ENCODE measurements around the gene ATP6V1C2. TPM values are rescaled to one million over a fixed set of nuclear protein-coding genes. Genes with fewer than 3 reads are reported as not detected.

ATP6V1C2 gene
- total RNA-seq, 2 experiments from 2014 or later = not detected

DNA sequence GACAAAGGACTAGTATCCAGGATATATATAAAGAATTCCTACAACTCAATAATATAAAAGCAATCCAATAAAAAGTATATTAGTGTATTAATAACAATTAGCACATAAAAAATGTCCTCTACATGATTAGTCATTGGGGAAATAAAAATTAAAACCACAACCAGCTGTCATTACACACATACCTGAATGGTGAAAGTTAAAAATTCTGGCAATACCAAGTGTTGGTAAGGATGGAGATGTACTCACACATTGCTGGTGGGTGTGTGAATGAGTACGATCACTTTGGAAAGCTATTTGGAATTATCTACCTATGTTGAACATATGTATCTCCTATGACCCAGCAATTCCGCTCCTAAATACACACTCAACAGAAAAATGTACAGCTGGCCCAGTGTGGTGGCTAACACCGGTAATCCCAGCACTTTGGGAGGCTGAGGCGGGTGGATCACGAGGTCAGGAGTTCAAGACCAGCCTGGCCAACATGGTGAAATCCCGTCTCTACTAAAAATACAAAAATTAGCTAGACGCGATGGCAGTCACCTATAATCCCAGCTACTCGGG lies 17.3 kb upstream of the ATP6V1C2 start:
- H3K27me3 ChIP-seq (ENCODE audit: control insufficient read depth in 1 of 2, insufficient read depth in 2 of 2, low read length in 2 of 2) = peaks cover 1 to 12% of the 10 kb centered on the region in 2 experiments
- H3K27ac Mint-ChIP-seq = no peak overlapping the region
- no peaks in the 10 kb centered on the region for H3K9me3 Mint-ChIP-seq
- no peaks in the 10 kb centered on the region for H3K9me3 ChIP-seq (ENCODE audit: control insufficient read depth in 1 of 2, insufficient read depth in 1 of 2, low read length in 2 of 2)
- no peak overlapping the region for H3K4me3 ChIP-seq (ENCODE audit: low read length)
- intact Hi-C loops (cut with DNase I, micrococcal nuclease) = no loop called here
- ChIA-PET POLR2A (no interaction called here), CTCF (no interaction called here)
- H3K4me3 Mint-ChIP-seq = no peak overlapping the region
- no peaks in the 10 kb centered on the region for H3K4me1 ChIP-seq (ENCODE audit: insufficient read depth, low read length)
- H3K27ac ChIP-seq (ENCODE audit: low read depth in 1 of 2, low read length in 2 of 2) = no peak overlapping the region
- TF ChIP-seq, protein P1, sequence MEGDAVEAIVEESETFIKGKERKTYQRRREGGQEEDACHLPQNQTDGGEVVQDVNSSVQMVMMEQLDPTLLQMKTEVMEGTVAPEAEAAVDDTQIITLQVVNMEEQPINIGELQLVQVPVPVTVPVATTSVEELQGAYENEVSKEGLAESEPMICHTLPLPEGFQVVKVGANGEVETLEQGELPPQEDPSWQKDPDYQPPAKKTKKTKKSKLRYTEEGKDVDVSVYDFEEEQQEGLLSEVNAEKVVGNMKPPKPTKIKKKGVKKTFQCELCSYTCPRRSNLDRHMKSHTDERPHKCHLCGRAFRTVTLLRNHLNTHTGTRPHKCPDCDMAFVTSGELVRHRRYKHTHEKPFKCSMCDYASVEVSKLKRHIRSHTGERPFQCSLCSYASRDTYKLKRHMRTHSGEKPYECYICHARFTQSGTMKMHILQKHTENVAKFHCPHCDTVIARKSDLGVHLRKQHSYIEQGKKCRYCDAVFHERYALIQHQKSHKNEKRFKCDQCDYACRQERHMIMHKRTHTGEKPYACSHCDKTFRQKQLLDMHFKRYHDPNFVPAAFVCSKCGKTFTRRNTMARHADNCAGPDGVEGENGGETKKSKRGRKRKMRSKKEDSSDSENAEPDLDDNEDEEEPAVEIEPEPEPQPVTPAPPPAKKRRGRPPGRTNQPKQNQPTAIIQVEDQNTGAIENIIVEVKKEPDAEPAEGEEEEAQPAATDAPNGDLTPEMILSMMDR (IDR thresholded peaks at IDR 0.05) = no peak
- ATAC-seq (ENCODE audit: poor library complexity) = no peak
- no peaks in the 10 kb centered on the region for H3K36me3 Mint-ChIP-seq (ENCODE audit: low read depth)
- DNase-seq = no peak
- no peaks in the 10 kb centered on the region for H3K36me3 ChIP-seq (ENCODE audit: insufficient read depth, low read length)
- H3K4me1 Mint-ChIP-seq (ENCODE audit: low read depth) = no peaks in the 10 kb centered on the region
- peaks cover 31% of the 10 kb centered on the region for H3K27me3 Mint-ChIP-seq

DNA sequence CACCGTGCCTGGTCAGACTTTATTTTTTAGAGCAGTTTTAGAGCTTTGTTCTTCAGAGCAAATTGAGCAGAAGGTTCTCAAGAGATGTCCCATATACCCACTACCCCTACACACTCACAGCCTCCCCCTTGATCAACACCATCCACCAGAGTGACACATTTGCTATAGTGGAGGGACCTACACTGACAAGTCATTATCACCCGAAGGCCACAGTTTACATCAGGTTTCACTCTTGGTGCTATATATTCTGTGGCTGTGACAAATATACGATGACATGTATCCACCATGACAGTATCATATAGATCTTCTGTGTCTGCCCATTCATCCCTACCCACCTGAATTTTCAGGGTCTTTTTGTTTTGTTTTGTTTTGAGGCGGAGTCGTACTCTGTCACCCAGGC lies 15.4 kb upstream of the ATP6V1C2 start:
- Mint-ChIP-seq H3K4me3 (no peak overlapping the region), H3K4me1 (ENCODE audit: low read depth) (no peaks in the 10 kb centered on the region), H3K9me3 (no peaks in the 10 kb centered on the region), H3K27me3 (peaks cover 26% of the 10 kb centered on the region), H3K27ac (no peak overlapping the region), H3K36me3 (ENCODE audit: low read depth) (no peaks in the 10 kb centered on the region)
- intact Hi-C loops (cut with DNase I, micrococcal nuclease) = no loop called here
- no peaks in the 10 kb centered on the region for H3K9me3 ChIP-seq (ENCODE audit: control insufficient read depth in 1 of 2, insufficient read depth in 1 of 2, low read length in 2 of 2)
- DNase-seq (no peak), ATAC-seq (ENCODE audit: poor library complexity) (no peak)
- TF ChIP-seq, protein P1 (IDR thresholded peaks at IDR 0.05) = no peak
- H3K4me1 ChIP-seq (ENCODE audit: insufficient read depth, low read length) = no peaks in the 10 kb centered on the region
- H3K27me3 ChIP-seq (ENCODE audit: control insufficient read depth in 1 of 2, insufficient read depth in 2 of 2, low read length in 2 of 2) = peaks cover 6 to 14% of the 10 kb centered on the region in 2 experiments
- H3K4me3 ChIP-seq (ENCODE audit: low read length) = no peak overlapping the region
- no peaks in the 10 kb centered on the region for H3K36me3 ChIP-seq (ENCODE audit: insufficient read depth, low read length)
- ChIA-PET CTCF (no interaction called here), POLR2A (no interaction called here)
- no peak overlapping the region for H3K27ac ChIP-seq (ENCODE audit: low read depth in 1 of 2, low read length in 2 of 2)

DNA sequence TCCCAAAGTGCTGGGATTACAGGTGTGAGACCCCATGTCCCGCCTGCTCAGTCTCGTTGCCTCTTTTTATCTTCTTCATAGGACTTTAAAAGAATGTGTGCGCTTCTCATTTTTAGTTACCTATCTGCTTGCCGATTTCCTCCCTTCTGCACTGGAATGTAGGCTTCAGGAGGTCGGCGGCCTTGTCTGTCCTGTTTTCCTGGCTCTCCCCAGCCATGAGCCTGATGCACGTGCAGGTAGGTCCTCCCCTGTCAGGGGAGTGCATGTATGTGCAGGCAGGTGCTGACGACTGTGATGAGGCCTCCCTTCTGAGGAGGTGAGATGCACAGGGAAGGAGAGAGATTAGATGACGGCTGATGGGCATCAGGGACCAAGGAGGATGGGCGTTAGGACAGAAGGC lies 13.6 kb upstream of the ATP6V1C2 start:
- CTCF ChIA-PET = no interaction called here
- no peak for ATAC-seq (ENCODE audit: poor library complexity)
- POLR2A ChIA-PET = no interaction called here
- Mint-ChIP-seq H3K4me1 (ENCODE audit: low read depth) (peaks cover 7% of the 10 kb centered on the region), H3K4me3 (no peak overlapping the region), H3K27ac (no peak overlapping the region), H3K9me3 (no peaks in the 10 kb centered on the region), H3K36me3 (ENCODE audit: low read depth) (no peaks in the 10 kb centered on the region), H3K27me3 (peaks cover 35% of the 10 kb centered on the region)
- no peak for DNase-seq
- H3K27ac ChIP-seq (ENCODE audit: low read depth in 1 of 2, low read length in 2 of 2) = no peak overlapping the region
- no peak overlapping the region for H3K4me3 ChIP-seq (ENCODE audit: low read length)
- H3K36me3 ChIP-seq (ENCODE audit: insufficient read depth, low read length) = no peaks in the 10 kb centered on the region
- H3K9me3 ChIP-seq (ENCODE audit: control insufficient read depth in 1 of 2, insufficient read depth in 1 of 2, low read length in 2 of 2) = no peaks in the 10 kb centered on the region
- TF ChIP-seq, protein P1 (IDR thresholded peaks at IDR 0.05) = no peak
- intact Hi-C loops (cut with DNase I, micrococcal nuclease) = no loop called here
- H3K4me1 ChIP-seq (ENCODE audit: insufficient read depth, low read length) = peaks cover 7% of the 10 kb centered on the region
- H3K27me3 ChIP-seq (ENCODE audit: control insufficient read depth in 1 of 2, insufficient read depth in 2 of 2, low read length in 2 of 2) = peaks cover 6 to 14% of the 10 kb centered on the region in 2 experiments
